Embryonic facial prominence (tissue), 1 donor: ENCODE data around the gene CUL5.
A peak's percentile ranks its signal among the peaks of the same experiment; 100 is the strongest.

Experiments
- DNase-seq: peaks from one replicate; pipeline ENCODE4 v3.0.0-alpha.2; 2016; ENCODE audit errors: extremely low spot score

Gene CUL5

GRCh38 chr11:108008656-108009496 is at the start of gene CUL5:
Gene CUL5, plus strand, starts transcription at chr11:108008898. Its CDS starts 451 bp downstream, at chr11:108009349.
- peak; percentile 65 for DNase-seq

GRCh38 chr11:107961480-107961879 is 47.2 kb upstream of the CUL5 start:
- DNase-seq, result no peak

GRCh38 chr11:107962181-107962580 is 46.5 kb upstream of the CUL5 start:
- no peak for DNase-seq

- no peak for DNase-seq
Measured at GRCh38 chr11:107963091-107963490, 45.6 kb upstream of the CUL5 start.

GRCh38 chr11:107969219-107969618 is 39.5 kb upstream of the CUL5 start:
- DNase-seq, result no peak

- DNase-seq, result no peak
Measured at GRCh38 chr11:107970049-107970448, 38.6 kb upstream of the CUL5 start.

- no peak for DNase-seq
Measured at GRCh38 chr11:107973641-107974040, 35.1 kb upstream of the CUL5 start.

GRCh38 chr11:107988397-107989158 is 20.1 kb upstream of the CUL5 start:
- DNase-seq, result no peak

- DNase-seq, result no peak
Measured at GRCh38 chr11:107991868-107992414, 16.8 kb upstream of the CUL5 start.

GRCh38 chr11:107996006-107996776 is 12.5 kb upstream of the CUL5 start:
- no peak for DNase-seq

GRCh38 chr11:107998761-107999160 is 9.9 kb upstream of the CUL5 start:
- no peak for DNase-seq

- DNase-seq, result no peak
Measured at GRCh38 chr11:107999759-108000455, 8.8 kb upstream of the CUL5 start.

- DNase-seq, result no peak
Measured at GRCh38 chr11:108002476-108002875, 6.2 kb upstream of the CUL5 start.

GRCh38 chr11:108003623-108004022 is 5.1 kb upstream of the CUL5 start:
- DNase-seq, result no peak

- DNase-seq, result no peak
Measured at GRCh38 chr11:108007819-108008218, 879 bp upstream of the CUL5 start.

GRCh38 chr11:108009497-108010370 is 1.0 kb downstream of the CUL5 start:
- DNase-seq, result no peak

GRCh38 chr11:108012139-108012725 is 3.5 kb downstream of the CUL5 start:
- DNase-seq, result no peak

- no peak for DNase-seq
Measured at GRCh38 chr11:108016647-108017046, 7.9 kb downstream of the CUL5 start.

- DNase-seq, result no peak
Measured at GRCh38 chr11:108018708-108019107, 10.0 kb downstream of the CUL5 start.
